Measurements from ENCODE around the gene WNT7A.
"Not testable (repeated sequence)": the region's sequence is repeated elsewhere in the genome, so short reads cannot be mapped to it uniquely, and the experiment has no call there.

Gene WNT7A

GRCh38 chr3:13879946-13880810, at the start of gene WNT7A:
WNT7A (minus strand) TSS chr3:13880071; CDS start chr3:13879816, 255 bp downstream.
- in situ Hi-C loops (cut with HindIII; ENCODE audit: low sequenced_read_pairs) = loop anchor here (25.0 kb wide), 1 partner anchor 368 kb away; no protein-coding TSS in a partner anchor

- in situ Hi-C loops (cut with HindIII; ENCODE audit: low sequenced_read_pairs) = not testable (repeated sequence)
These were observed 48.9 kb upstream of the WNT7A start for GRCh38 chr3:13928741-13929140.

- in situ Hi-C loops (cut with HindIII; ENCODE audit: low sequenced_read_pairs) = no loop called here
These were observed 47.4 kb upstream of the WNT7A start for GRCh38 chr3:13927295-13927694.

- in situ Hi-C loops (cut with HindIII; ENCODE audit: low sequenced_read_pairs) = loop anchor here (25.0 kb wide), 1 partner anchor 196 kb away; the partner anchor contains the start of gene CHCHD4
These were observed 36.5 kb upstream of the WNT7A start for GRCh38 chr3:13916375-13916774.

- in situ Hi-C loops (cut with HindIII; ENCODE audit: low sequenced_read_pairs) = loop anchor here (25.0 kb wide), 1 partner anchor 210 kb away; the partner anchor contains the start of gene CHCHD4
These were observed 22.9 kb upstream of the WNT7A start for GRCh38 chr3:13902648-13903238.

- in situ Hi-C loops (cut with HindIII; ENCODE audit: low sequenced_read_pairs) = loop anchor here (25.0 kb wide), 1 partner anchor 210 kb away; the partner anchor contains the start of gene CHCHD4
These were observed 22.2 kb upstream of the WNT7A start for GRCh38 chr3:13901935-13902584.

- in situ Hi-C loops (cut with HindIII; ENCODE audit: low sequenced_read_pairs) = loop anchor here (25.0 kb wide), 1 partner anchor 386 kb away; no protein-coding TSS in a partner anchor
These were observed 18.5 kb upstream of the WNT7A start for GRCh38 chr3:13898346-13898745.

- in situ Hi-C loops (cut with HindIII; ENCODE audit: low sequenced_read_pairs) = loop anchor here (25.0 kb wide), 1 partner anchor 384 kb away; no protein-coding TSS in a partner anchor
These were observed 16.7 kb upstream of the WNT7A start for GRCh38 chr3:13896473-13897154.

- in situ Hi-C loops (cut with HindIII; ENCODE audit: low sequenced_read_pairs) = loop anchor here (25.0 kb wide), 1 partner anchor 383 kb away; no protein-coding TSS in a partner anchor
These were observed 15.6 kb upstream of the WNT7A start for GRCh38 chr3:13895155-13896105.

GRCh38 chr3:13894807-13895154, 14.9 kb upstream of the WNT7A start:
- in situ Hi-C loops (cut with HindIII; ENCODE audit: low sequenced_read_pairs) = loop anchor here (25.0 kb wide), 1 partner anchor 382 kb away; no protein-coding TSS in a partner anchor

GRCh38 chr3:13894096-13894806, 14.4 kb upstream of the WNT7A start:
- in situ Hi-C loops (cut with HindIII; ENCODE audit: low sequenced_read_pairs) = loop anchor here (25.0 kb wide), 1 partner anchor 382 kb away; no protein-coding TSS in a partner anchor

- in situ Hi-C loops (cut with HindIII; ENCODE audit: low sequenced_read_pairs) = loop anchor here (25.0 kb wide), 1 partner anchor 380 kb away; no protein-coding TSS in a partner anchor
These were observed 12.4 kb upstream of the WNT7A start for GRCh38 chr3:13892304-13892703.

GRCh38 chr3:13891492-13892073, 11.7 kb upstream of the WNT7A start:
- in situ Hi-C loops (cut with HindIII; ENCODE audit: low sequenced_read_pairs) = loop anchor here (25.0 kb wide), 1 partner anchor 379 kb away; no protein-coding TSS in a partner anchor

- in situ Hi-C loops (cut with HindIII; ENCODE audit: low sequenced_read_pairs) = loop anchor here (25.0 kb wide), 1 partner anchor 379 kb away; no protein-coding TSS in a partner anchor
These were observed 11.1 kb upstream of the WNT7A start for GRCh38 chr3:13891017-13891392.

- in situ Hi-C loops (cut with HindIII; ENCODE audit: low sequenced_read_pairs) = loop anchor here (25.0 kb wide), 1 partner anchor 378 kb away; no protein-coding TSS in a partner anchor
These were observed 10.6 kb upstream of the WNT7A start for GRCh38 chr3:13890377-13891016.

- in situ Hi-C loops (cut with HindIII; ENCODE audit: low sequenced_read_pairs) = loop anchor here (5.0 to 25.0 kb wide), 2 partner anchors 56 to 376 kb away; no protein-coding TSS in a partner anchor
These were observed 8.7 kb upstream of the WNT7A start for GRCh38 chr3:13888576-13888975.

GRCh38 chr3:13887495-13888300, 7.8 kb upstream of the WNT7A start:
- in situ Hi-C loops (cut with HindIII; ENCODE audit: low sequenced_read_pairs) = loop anchor here (5.0 to 25.0 kb wide), 2 partner anchors 55 to 375 kb away; no protein-coding TSS in a partner anchor
